HEK293T (cell line): ENCODE results near the gene TRH.

ENCODE experiments used
- CTCF ChIA-PET: fragments of 350-600 bp; formaldehyde crosslinking; extraction: SDS; loops from one replicate; lab custom pipeline; 2021; ENCODE audit warnings: antibody characterized with exemption, inconsistent platforms; lab: Yijun Ruan, JAX
- POLR2A ChIA-PET: fragments of 350-600 bp; formaldehyde crosslinking; extraction: SDS; loops from one replicate; lab custom pipeline; 2020; ENCODE audit warnings: antibody characterized with exemption, inconsistent platforms; lab: Yijun Ruan, JAX
- DNase-seq: peaks from one replicate; pipeline ENCODE4 v3.0.0; 2012; ENCODE audit warnings: mixed read lengths; ENCODE audit errors: extremely low spot score
- ARNT ChIP-seq: fragments of 450-650 bp; IDR thresholded peaks from 2 replicates; pipeline ENCODE4 v1.6.1; 2017; ENCODE audit warnings: mild to moderate bottlenecking
- BHLHE40 ChIP-seq: fragments of 450-650 bp; IDR thresholded peaks from 2 replicates; pipeline ENCODE4 v1.6.1; 2016; ENCODE audit warnings: mild to moderate bottlenecking, moderate library complexity, borderline replicate concordance
- CTBP1 ChIP-seq: fragments of 450-650 bp; IDR thresholded peaks from 2 replicates; pipeline ENCODE4 v1.6.1; 2016; ENCODE audit warnings: borderline replicate concordance
- ELF4 ChIP-seq: fragments of 450-650 bp; IDR thresholded peaks from 2 replicates; pipeline ENCODE4 v1.6.1; 2017; ENCODE audit warnings: antibody characterized with exemption
- FOXA1 ChIP-seq: fragments of 450-650 bp; IDR thresholded peaks from 2 replicates; pipeline ENCODE4 v1.6.1; 2016; ENCODE audit warnings: mild to moderate bottlenecking
- FOXK2 ChIP-seq: fragments of 450-650 bp; IDR thresholded peaks from 2 replicates; pipeline ENCODE4 v1.6.1; 2016; ENCODE audit warnings: mild to moderate bottlenecking
- FOXM1 ChIP-seq: fragments of 450-650 bp; IDR thresholded peaks from 2 replicates; pipeline ENCODE4 v1.6.1; 2017; ENCODE audit warnings: mild to moderate bottlenecking, borderline replicate concordance
- HDGF ChIP-seq: fragments of 450-650 bp; IDR thresholded peaks from 2 replicates; pipeline ENCODE4 v1.6.1; 2017; ENCODE audit warnings: antibody characterized with exemption, borderline replicate concordance
- L3MBTL2 ChIP-seq: fragments of 450-650 bp; conservative IDR thresholded peaks from 2 replicates; pipeline ENCODE4 v1.6.1; 2016; ENCODE audit warnings: mild to moderate bottlenecking
- LEF1 ChIP-seq: fragments of 450-650 bp; IDR thresholded peaks from 2 replicates; pipeline ENCODE4 v1.6.1; 2017; ENCODE audit warnings: mild to moderate bottlenecking, borderline replicate concordance
- NFRKB ChIP-seq: fragments of 450-650 bp; IDR thresholded peaks from 2 replicates; pipeline ENCODE4 v1.6.1; 2016; ENCODE audit warnings: mild to moderate bottlenecking, moderate library complexity
- PKNOX1 ChIP-seq: fragments of 450-650 bp; IDR thresholded peaks from 2 replicates; pipeline ENCODE4 v1.6.1; 2016
- SP1 ChIP-seq: fragments of 450-650 bp; IDR thresholded peaks from 2 replicates; pipeline ENCODE4 v1.6.1; 2017
- SUZ12 ChIP-seq: fragments of 450-650 bp; IDR thresholded peaks from 2 replicates; pipeline ENCODE4 v1.6.1; 2016; ENCODE audit warnings: mild to moderate bottlenecking
- TARDBP ChIP-seq: fragments of 450-650 bp; IDR thresholded peaks from 2 replicates; pipeline ENCODE4 v1.6.1; 2016
- ZNF384 ChIP-seq: fragments of 450-650 bp; IDR thresholded peaks from 2 replicates; pipeline ENCODE4 v1.6.1; 2016

Gene TRH

GRCh38 chr3:129978123-129978522 is 3.6 kb downstream of the TRH start:
- POLR2A ChIA-PET: no interaction called here
- TF ChIP-seq SP1 (no peak), ARNT (no peak), CTBP1 (no peak), LEF1 (no peak), NFRKB (no peak), SUZ12 (no peak), PKNOX1 (no peak), FOXK2 (no peak), ZNF384 (no peak), ELF4 (no peak), HDGF (no peak), BHLHE40 (no peak), TARDBP (no peak), FOXA1 (no peak), L3MBTL2 (no peak), FOXM1 (no peak)
- DNase-seq: no peak
- CTCF ChIA-PET: no interaction called here

GRCh38 chr3:129979905-129980304 is 5.4 kb downstream of the TRH start:
- POLR2A ChIA-PET: no interaction called here
- DNase-seq: no peak
- TF ChIP-seq NFRKB (no peak), BHLHE40 (no peak), FOXM1 (no peak), HDGF (no peak), FOXA1 (no peak), FOXK2 (no peak), TARDBP (no peak), ZNF384 (no peak), ARNT (no peak), SUZ12 (no peak), L3MBTL2 (no peak), LEF1 (no peak), PKNOX1 (no peak), CTBP1 (no peak), SP1 (no peak), ELF4 (no peak)
- CTCF ChIA-PET: no interaction called here

- CTCF ChIA-PET: no interaction called here
- no peak for DNase-seq
- POLR2A ChIA-PET: no interaction called here
- TF ChIP-seq BHLHE40 (no peak), SUZ12 (no peak), ARNT (no peak)
Observed at GRCh38 chr3:129983561-129983960, 9.0 kb downstream of the TRH start.

- TF ChIP-seq HDGF: no peak
- TF ChIP-seq ZNF384: no peak
- TF ChIP-seq ELF4: no peak
- no peak for TF ChIP-seq ARNT
- TF ChIP-seq CTBP1: no peak
- no peak for TF ChIP-seq SP1
- no peak for TF ChIP-seq SUZ12
- no peak for TF ChIP-seq NFRKB
- no peak for TF ChIP-seq LEF1
- no peak for TF ChIP-seq FOXA1
- TF ChIP-seq BHLHE40: no peak
- no peak for TF ChIP-seq TARDBP
- TF ChIP-seq FOXK2: no peak
- no peak for TF ChIP-seq L3MBTL2
- no peak for TF ChIP-seq FOXM1
- ChIA-PET POLR2A (no interaction called here), CTCF (no interaction called here)
- DNase-seq: no peak
Observed at GRCh38 chr3:129984125-129984524, 9.6 kb downstream of the TRH start.

- no peak for DNase-seq
- POLR2A ChIA-PET: no interaction called here
- CTCF ChIA-PET: no interaction called here
- no peak for TF ChIP-seq BHLHE40
- TF ChIP-seq ZNF384: no peak
- no peak for TF ChIP-seq L3MBTL2
- TF ChIP-seq FOXM1: no peak
- TF ChIP-seq LEF1: no peak
- no peak for TF ChIP-seq SP1
- no peak for TF ChIP-seq PKNOX1
- TF ChIP-seq FOXK2: no peak
- no peak for TF ChIP-seq HDGF
- no peak for TF ChIP-seq SUZ12
- TF ChIP-seq NFRKB: no peak
- TF ChIP-seq TARDBP: no peak
- TF ChIP-seq ELF4: no peak
- no peak for TF ChIP-seq CTBP1
- no peak for TF ChIP-seq ARNT
- TF ChIP-seq FOXA1: no peak
Observed at GRCh38 chr3:129985113-129985512, 10.6 kb downstream of the TRH start.

- ChIA-PET POLR2A (no interaction called here), CTCF (interaction anchor here (2.8 kb wide), 1 partner anchor 46 kb away, joined by 16 read pairs; no protein-coding TSS in a partner anchor)
- no peak for TF ChIP-seq BHLHE40
- TF ChIP-seq SP1: no peak
- TF ChIP-seq SUZ12: no peak
- TF ChIP-seq CTBP1: no peak
- no peak for TF ChIP-seq ARNT
- TF ChIP-seq NFRKB: no peak
- TF ChIP-seq PKNOX1: no peak
- no peak for TF ChIP-seq HDGF
- no peak for TF ChIP-seq LEF1
- no peak for TF ChIP-seq FOXM1
- TF ChIP-seq FOXK2: no peak
- no peak for TF ChIP-seq TARDBP
- TF ChIP-seq L3MBTL2: no peak
- DNase-seq: no peak
Observed at GRCh38 chr3:129988429-129988828, 13.9 kb downstream of the TRH start.
